Small intestine (tissue), 7 donors: Measurements from ENCODE around the gene USP35. TPM values are rescaled to one million over a fixed set of nuclear protein-coding genes. Genes with fewer than 3 reads are reported as not detected.
"Not testable (repeated sequence)": the region's sequence is repeated elsewhere in the genome, so short reads cannot be mapped to it uniquely, and the experiment has no call there.

Experiments
- DNase-seq, 2 donors: peaks; one replicate each; pipeline versions ENCODE4 v3.0.0 to v3.0.0-alpha.2; 2013
- FAIRE-seq: peaks from 2 replicates; lab custom pipeline; 2012; peaks lifted over from hg19 to GRCh38; lab: Jason Lieb, UNC
- H3K27ac ChIP-seq, 3 donors: one replicate each; pipeline ENCODE4 v1.5.1; 2013; ENCODE audit warnings: low read length in 2 of 3, mild to moderate bottlenecking in 2 of 3, control low read depth in 1 of 3, inconsistent platforms in 1 of 3, low read depth in 1 of 3, moderate library complexity in 1 of 3
- H3K27me3 ChIP-seq, 3 donors: one replicate each; pipeline ENCODE4 v1.6.1; 2013; ENCODE audit warnings: low read length in 3 of 3, inconsistent platforms in 1 of 3; ENCODE audit not compliant: control insufficient read depth in 3 of 3, insufficient read depth in 3 of 3
- H3K36me3 ChIP-seq, 3 donors: one replicate each; pipeline ENCODE4 v1.6.1; 2013; ENCODE audit warnings: low read length in 3 of 3, inconsistent platforms in 1 of 3, low read depth in 1 of 3, mild to moderate bottlenecking in 1 of 3, moderate library complexity in 1 of 3; ENCODE audit not compliant: control insufficient read depth in 3 of 3, insufficient read depth in 2 of 3
- H3K4me1 ChIP-seq, 3 donors: one replicate each; pipeline ENCODE4 v1.6.1; 2013; ENCODE audit warnings: low read length in 2 of 3, inconsistent platforms in 1 of 3, low read depth in 1 of 3, mild to moderate bottlenecking in 1 of 3, moderate library complexity in 1 of 3; ENCODE audit not compliant: control insufficient read depth in 3 of 3, insufficient read depth in 2 of 3
- H3K4me3 ChIP-seq, 3 donors: one replicate each; pipeline ENCODE4 v1.5.1; 2013; ENCODE audit warnings: low read length in 3 of 3, control low read depth in 1 of 3, inconsistent platforms in 1 of 3, low read depth in 1 of 3, mild to moderate bottlenecking in 1 of 3, moderate library complexity in 1 of 3
- H3K9me3 ChIP-seq, 2 donors: one replicate each; pipeline ENCODE4 v1.6.1; 2013; ENCODE audit warnings: low read depth in 1 of 2, low read length in 1 of 2; ENCODE audit not compliant: control insufficient read depth in 2 of 2, insufficient read depth in 1 of 2
- WGBS, 3 donors: extraction: QIAGEN DNeasy Blood & Tissue Kit; methylation state at CpG; one replicate each; pipeline ENCODE4 v1.1.7; 2013; 5-methylcytosine and 5-hydroxymethylcytosine counted together
- polyA plus RNA-seq, 4 donors: library from polyadenylated mRNA; stranded (reverse) in 3 of 4; unstranded in 1 of 4; fragments of 200-250 nt in 3 of 4; fragments of 120-200 nt in 1 of 4; gene quantifications; one replicate each; pipeline versions ENCODE4 v1.2.1 to v1.2.3, GENCODE V29; 2013
- donor health status: healthy with polysubstance abuse.
- donor health status: control.
- donor health status: control.
- donor health status: Bipolar disorder and iron deficiency.
- donor health status: healthy.

USP35 gene
- polyA plus RNA-seq, 4 donors = 1.7 to 7.8 (median 3.5) TPM

DNA sequence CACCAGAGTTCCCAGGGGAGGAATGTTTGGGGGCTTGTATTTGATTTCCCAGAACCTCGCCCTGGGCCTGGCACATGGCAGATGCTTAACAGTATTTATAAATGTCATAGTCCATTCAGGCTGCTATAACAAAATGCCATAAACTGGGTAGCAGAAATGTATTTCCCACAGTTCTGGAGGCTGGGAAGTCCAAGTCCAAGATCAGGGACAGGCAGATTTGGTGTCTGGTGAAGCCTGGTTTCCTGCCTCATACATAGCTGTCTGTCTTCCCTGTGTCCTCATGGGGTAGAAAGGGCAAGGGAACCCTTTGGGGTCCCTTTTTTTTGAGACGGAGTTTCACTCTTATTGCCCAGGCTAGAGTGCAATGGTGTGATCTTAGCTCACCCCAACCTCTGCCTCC lies 24.2 kb upstream of the USP35 start:
- Histone ChIP-seq H3K4me3 (no peak overlapping the region), H3K27ac (no peak overlapping the region), H3K9me3 (peaks cover 0 to 7% of the 10 kb centered on the region in 2 donors), H3K4me1 (no peaks in the 10 kb centered on the region), H3K36me3 (no peaks in the 10 kb centered on the region), H3K27me3 (no peaks in the 10 kb centered on the region)
- 91 to 100% (median 100%) methylated on average over 2 of the region's 2 CpGs for whole genome bisulfite sequencing, 3 donors
- DNase-seq = no peak
- FAIRE-seq = no peak

DNA sequence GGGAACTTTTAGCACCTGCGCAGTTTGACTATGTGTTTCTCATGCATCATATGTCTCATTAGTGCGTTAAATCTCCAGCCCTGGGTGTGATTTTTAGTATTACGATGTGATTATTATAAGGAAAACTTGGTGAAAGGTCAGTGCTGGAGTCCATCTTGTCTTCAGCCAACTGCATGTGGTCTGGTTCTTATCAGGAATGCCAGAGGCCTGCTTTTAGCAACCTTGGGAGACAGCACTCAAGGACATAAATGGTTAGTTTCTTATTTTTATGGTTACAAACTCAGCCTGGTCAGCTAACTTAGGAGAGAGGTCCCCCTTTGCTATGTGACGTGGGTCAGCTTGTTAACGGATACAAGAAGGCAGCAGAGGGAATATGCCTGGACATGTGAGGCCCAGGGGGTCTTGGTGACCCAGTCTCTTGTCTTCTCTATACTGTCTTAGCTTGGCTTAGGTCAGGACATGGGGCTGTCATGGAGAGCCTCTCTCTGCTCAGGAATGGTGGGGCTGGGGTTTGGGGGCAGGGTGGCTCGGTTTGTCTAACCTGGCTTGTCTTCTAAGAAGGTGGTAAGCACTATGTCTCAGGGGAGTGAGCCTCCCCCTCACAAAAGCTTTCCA lies 21.8 kb upstream of the USP35 start:
- Histone ChIP-seq H3K4me1 (no peaks in the 10 kb centered on the region), H3K27me3 (no peaks in the 10 kb centered on the region), H3K9me3 (peaks cover 0 to 7% of the 10 kb centered on the region in 2 donors), H3K36me3 (peaks cover 0 to 8% (median 0%) of the 10 kb centered on the region in 3 donors), H3K27ac (no peak overlapping the region), H3K4me3 (no peak overlapping the region)
- 88 to 91% (median 89%) methylated on average over 6 of the region's 6 CpGs for WGBS, 3 donors
- FAIRE-seq (no peak), DNase-seq (no peak)

GRCh38 chr11:78168539-78169477 lies 19.9 kb upstream of the USP35 start:
- peaks cover 0 to 7% of the 10 kb centered on the region in 2 donors for H3K9me3 ChIP-seq
- no peak overlapping the region for H3K4me3 ChIP-seq
- 52 to 67% (median 63%) methylated on average over 17 of the region's 17 CpGs for WGBS, 3 donors
- peaks cover 0 to 23% (median 0%) of the 10 kb centered on the region in 3 donors for H3K36me3 ChIP-seq
- no peak for FAIRE-seq
- peak overlapping the region in 1 of 3 donors; percentile 78 for H3K27ac ChIP-seq
- no peaks in the 10 kb centered on the region for H3K27me3 ChIP-seq
- H3K4me1 ChIP-seq = no peaks in the 10 kb centered on the region
- no peak for DNase-seq

- no peak for FAIRE-seq
- Histone ChIP-seq H3K27me3 (no peaks in the 10 kb centered on the region), H3K27ac (no peak overlapping the region), H3K36me3 (peaks cover 0 to 30% (median 2%) of the 10 kb centered on the region in 3 donors), H3K4me1 (no peaks in the 10 kb centered on the region), H3K4me3 (no peak overlapping the region), H3K9me3 (peaks cover 0 to 2% of the 10 kb centered on the region in 2 donors)
- WGBS, 3 donors = 92 to 93% (median 92%) methylated on average over 11 of the region's 11 CpGs
- DNase-seq = no peak
Observed at GRCh38 chr11:78170413-78170812, 18.3 kb upstream of the USP35 start.

DNA sequence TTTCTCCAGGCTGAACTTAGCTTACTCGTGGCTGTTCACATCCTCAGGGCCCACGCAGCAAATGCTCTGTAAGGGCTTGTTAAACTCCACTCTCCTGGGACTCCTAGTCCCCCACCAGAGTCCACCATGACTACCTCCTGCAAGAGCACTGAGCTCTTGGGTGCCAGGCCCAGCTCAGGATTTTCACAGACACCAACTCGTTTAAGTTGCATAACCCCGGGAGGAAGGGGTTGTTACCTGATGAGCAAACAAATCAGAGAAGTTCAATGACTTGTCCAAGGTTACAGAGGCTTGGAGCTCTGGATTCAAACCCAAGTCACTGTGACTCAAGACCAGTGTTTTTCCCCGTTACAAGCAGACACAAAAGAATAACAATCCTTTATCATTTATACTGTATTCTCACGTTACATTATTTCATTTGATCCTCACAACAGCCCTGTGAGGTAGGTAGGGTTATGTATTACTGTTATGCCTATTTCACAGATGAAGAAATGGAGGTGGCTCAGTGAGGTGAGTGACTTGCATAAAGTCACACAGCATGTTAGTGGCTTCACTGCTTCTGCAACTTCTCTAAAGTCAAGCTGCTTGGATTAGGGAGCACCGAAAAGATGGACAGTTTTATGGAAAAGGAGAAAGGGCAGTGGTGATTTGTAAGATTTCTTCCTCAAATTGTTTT lies 17.7 kb upstream of the USP35 start:
- Histone ChIP-seq H3K27me3 (no peaks in the 10 kb centered on the region), H3K4me1 (no peaks in the 10 kb centered on the region), H3K36me3 (peaks cover 0 to 30% (median 2%) of the 10 kb centered on the region in 3 donors), H3K4me3 (no peak overlapping the region), H3K9me3 (peaks cover 0 to 2% of the 10 kb centered on the region in 2 donors), H3K27ac (no peak overlapping the region)
- 74 to 85% (median 76%) methylated on average over 7 of the region's 7 CpGs for WGBS, 3 donors
- FAIRE-seq (no peak), DNase-seq (no peak)

DNA sequence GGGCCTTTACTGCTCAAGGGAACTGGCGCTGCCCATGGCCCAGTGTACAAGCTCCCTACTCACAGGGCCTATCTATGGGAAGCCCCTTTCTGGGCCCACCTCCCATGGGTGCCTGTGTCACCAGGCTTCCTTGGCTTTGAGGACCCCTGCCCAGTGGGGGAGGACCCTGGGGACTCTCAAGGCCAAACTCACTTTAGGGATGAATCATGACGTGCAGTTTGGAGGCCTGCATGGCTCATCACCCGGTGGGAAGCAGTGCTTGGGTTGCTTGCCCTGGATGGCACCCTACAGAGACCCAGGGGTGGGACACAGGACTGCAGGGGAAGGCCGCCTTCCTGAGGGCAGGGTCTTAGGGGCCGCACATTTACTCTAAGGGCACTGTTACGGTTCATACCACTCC lies 16.8 kb upstream of the USP35 start:
- peaks cover 0 to 2% of the 10 kb centered on the region in 2 donors for H3K9me3 ChIP-seq
- H3K4me1 ChIP-seq = no peaks in the 10 kb centered on the region
- no peak for FAIRE-seq
- 89 to 95% (median 94%) methylated on average over 6 of the region's 6 CpGs for WGBS, 3 donors
- no peak for DNase-seq
- H3K36me3 ChIP-seq = peaks cover 0 to 32% (median 2%) of the 10 kb centered on the region in 3 donors
- H3K27me3 ChIP-seq = no peaks in the 10 kb centered on the region
- H3K27ac ChIP-seq = no peak overlapping the region
- H3K4me3 ChIP-seq = no peak overlapping the region

DNA sequence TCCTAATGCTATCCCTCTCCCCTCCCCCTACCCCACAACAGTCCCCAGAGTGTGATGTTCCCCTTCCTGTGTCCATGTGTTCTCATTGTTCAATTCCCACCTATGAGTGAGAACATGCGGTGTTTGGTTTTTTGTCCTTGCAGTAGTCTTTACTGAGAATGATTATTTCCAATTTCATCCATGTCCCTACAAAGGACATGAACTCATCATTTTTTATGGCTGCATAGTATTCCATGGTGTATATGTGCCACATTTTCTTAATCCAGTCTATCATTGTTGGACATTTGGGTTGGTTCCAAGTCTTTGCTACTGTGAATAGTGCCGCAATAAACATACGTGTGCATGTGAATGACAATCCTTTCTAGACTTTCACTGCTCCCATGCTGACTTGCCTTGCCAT lies 12.9 kb upstream of the USP35 start:
- not testable (repeated sequence) for H3K4me3 ChIP-seq, H3K9me3 ChIP-seq, H3K27me3 ChIP-seq, DNase-seq, H3K4me1 ChIP-seq, FAIRE-seq, H3K27ac ChIP-seq
- WGBS, 3 donors = 93 to 100% (median 94%) methylated on average over 3 of the region's 3 CpGs
- H3K36me3 ChIP-seq = peaks cover 0 to 29% (median 2%) of the 10 kb centered on the region in 3 donors

DNA sequence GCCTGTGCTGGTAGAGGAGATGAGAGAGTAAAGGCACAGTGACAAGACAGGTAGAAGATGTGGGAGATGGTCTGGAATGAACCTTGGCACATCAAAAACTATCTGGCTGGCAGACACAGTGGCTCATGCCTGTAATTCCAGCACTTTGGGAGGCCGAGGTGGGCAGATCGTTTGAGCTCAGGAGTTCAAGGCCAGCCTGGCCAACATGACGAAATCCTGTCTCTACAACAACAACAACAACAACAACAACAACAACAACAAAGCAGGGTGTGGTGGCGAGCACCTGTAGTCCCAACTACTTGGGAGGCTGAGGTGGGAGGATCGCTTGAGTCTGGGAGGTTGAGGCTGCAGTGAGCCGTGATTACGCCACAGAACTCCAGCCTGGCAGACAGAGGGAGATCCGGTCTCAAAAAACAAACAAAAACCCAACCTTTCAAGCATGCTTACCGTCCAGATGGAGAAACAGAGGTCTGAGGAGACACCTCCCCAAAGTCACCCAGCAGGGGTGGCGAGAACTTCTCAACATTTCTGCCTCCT lies 12.0 kb upstream of the USP35 start:
- Histone ChIP-seq H3K4me1 (no peaks in the 10 kb centered on the region), H3K27ac (no peak overlapping the region), H3K9me3 (no peaks in the 10 kb centered on the region), H3K27me3 (no peaks in the 10 kb centered on the region), H3K36me3 (peaks cover 0 to 29% (median 2%) of the 10 kb centered on the region in 3 donors), H3K4me3 (no peak overlapping the region)
- WGBS, 3 donors = 90 to 92% (median 91%) methylated on average over 10 of the region's 10 CpGs
- FAIRE-seq (no peak), DNase-seq (no peak)
